H9 (cell line): Measurements from ENCODE around the gene ITGA8. TPM values are rescaled to one million over a fixed set of nuclear protein-coding genes. Genes with fewer than 3 reads are reported as not detected.

Source experiments
- DNase-seq: peaks from one replicate; pipeline ENCODE4 v3.0.0-alpha.2; 2017
- H2AFZ ChIP-seq: one replicate; pipeline ENCODE4 v1.6.1; 2013; ENCODE audit warnings: mild to moderate bottlenecking, low read length, control low read depth, moderate library complexity
- H2AK5ac ChIP-seq: 2 replicates; pipeline ENCODE4 v1.6.1; 2013; ENCODE audit warnings: low read length, control low read depth, mixed read lengths; ENCODE audit not compliant: insufficient read length
- H2BK120ac ChIP-seq: one replicate; pipeline ENCODE4 v1.6.1; 2013; ENCODE audit warnings: low read depth, mild to moderate bottlenecking, low read length, control low read depth, inconsistent platforms; ENCODE audit not compliant: poor library complexity, severe bottlenecking
- H2BK12ac ChIP-seq: 2 replicates; pipeline ENCODE4 v1.6.1; 2013; ENCODE audit warnings: low read length, control low read depth, mixed read lengths, low read depth; ENCODE audit not compliant: insufficient read length
- H2BK15ac ChIP-seq: 2 replicates; pipeline ENCODE4 v1.6.1; 2013; ENCODE audit warnings: low read depth, low read length, control low read depth
- H2BK20ac ChIP-seq: one replicate; pipeline ENCODE4 v1.6.1; 2013; ENCODE audit warnings: low read depth, mild to moderate bottlenecking, low read length, control low read depth, inconsistent platforms; ENCODE audit not compliant: poor library complexity, severe bottlenecking
- H2BK5ac ChIP-seq: 2 replicates; pipeline ENCODE4 v1.6.1; 2013; ENCODE audit warnings: low read length, control low read depth, mixed read lengths; ENCODE audit not compliant: insufficient read length
- H3K14ac ChIP-seq: 2 replicates; pipeline ENCODE4 v1.6.1; 2013; ENCODE audit warnings: low read length, control low read depth; ENCODE audit not compliant: insufficient read depth
- H3K18ac ChIP-seq: 2 replicates; pipeline ENCODE4 v1.6.1; 2013; ENCODE audit warnings: low read depth, mild to moderate bottlenecking, mixed read lengths, low read length, control low read depth; ENCODE audit not compliant: insufficient read length
- H3K23ac ChIP-seq: 2 replicates; pipeline ENCODE4 v1.6.1; 2013; ENCODE audit warnings: low read length, control low read depth, mixed read lengths, low read depth; ENCODE audit not compliant: insufficient read length
- H3K23me2 ChIP-seq: 2 replicates; pipeline ENCODE4 v1.6.1; 2013; ENCODE audit warnings: low read depth, mild to moderate bottlenecking, mixed read lengths, low read length, control low read depth; ENCODE audit not compliant: insufficient read length, poor library complexity, severe bottlenecking
- H3K27ac ChIP-seq: 2 replicates; pipeline ENCODE4 v1.5.1; 2013; ENCODE audit warnings: low read length, control low read depth, mixed read lengths, low read depth; ENCODE audit not compliant: insufficient read length
- H3K27me3 ChIP-seq: 2 replicates; pipeline ENCODE4 v1.6.1; 2013; ENCODE audit warnings: low read length, control low read depth, inconsistent platforms; ENCODE audit not compliant: insufficient read depth
- H3K4ac ChIP-seq: 2 replicates; pipeline ENCODE4 v1.6.1; 2013; ENCODE audit warnings: low read depth, mild to moderate bottlenecking, control low read depth, inconsistent platforms, low read length, moderate library complexity
- H3K4me1 ChIP-seq: 2 replicates; pipeline ENCODE4 v1.6.1; 2013; ENCODE audit warnings: low read length, control low read depth, inconsistent platforms; ENCODE audit not compliant: insufficient read depth
- H3K4me2 ChIP-seq: 2 replicates; pipeline ENCODE4 v1.6.1; 2013; ENCODE audit warnings: low read length, control low read depth, mixed read lengths; ENCODE audit not compliant: insufficient read length, insufficient read depth
- H3K56ac ChIP-seq: 2 replicates; pipeline ENCODE4 v1.6.1; 2013; ENCODE audit warnings: low read depth, mild to moderate bottlenecking, mixed read lengths, low read length, control low read depth; ENCODE audit not compliant: insufficient read length
- H3K79me1 ChIP-seq: 2 replicates; pipeline ENCODE4 v1.6.1; 2013; ENCODE audit warnings: low read depth, mild to moderate bottlenecking, moderate library complexity, low read length, control low read depth, inconsistent platforms; ENCODE audit not compliant: insufficient read depth, poor library complexity, severe bottlenecking
- H3K79me2 ChIP-seq: 2 replicates; pipeline ENCODE4 v1.6.1; 2013; ENCODE audit warnings: low read length, control low read depth, inconsistent platforms; ENCODE audit not compliant: insufficient read depth
- H3K9ac ChIP-seq: 2 replicates; pipeline ENCODE4 v1.6.1; 2013; ENCODE audit warnings: low read length, control low read depth, mixed read lengths; ENCODE audit not compliant: insufficient read length; ENCODE audit errors: extremely low read depth
- H3K9me3 ChIP-seq: one replicate; pipeline ENCODE4 v1.6.1; 2013; ENCODE audit warnings: low read depth, low read length, inconsistent platforms; ENCODE audit not compliant: control insufficient read depth
- H3T11ph ChIP-seq: one replicate; pipeline ENCODE4 v1.6.1; 2013; ENCODE audit warnings: mild to moderate bottlenecking, low read length, control low read depth, inconsistent platforms
- H4K20me1 ChIP-seq: one replicate; pipeline ENCODE4 v1.6.1; 2013; ENCODE audit not compliant: control insufficient read depth, insufficient read length, insufficient read depth
- H4K5ac ChIP-seq: 2 replicates; pipeline ENCODE4 v1.6.1; 2013; ENCODE audit warnings: low read depth, mild to moderate bottlenecking, mixed read lengths, low read length, control low read depth; ENCODE audit not compliant: insufficient read length
- H4K8ac ChIP-seq: replicated peaks from 2 replicates; pipeline ENCODE4 v1.6.1; 2013; ENCODE audit warnings: low read length, control low read depth, mixed read lengths, low read depth; ENCODE audit not compliant: insufficient read length
- H4K91ac ChIP-seq: 2 replicates; pipeline ENCODE4 v1.6.1; 2013; ENCODE audit warnings: low read depth, mild to moderate bottlenecking, moderate library complexity, mixed read lengths, low read length, control low read depth; ENCODE audit not compliant: insufficient read length
- H3K27ac Mint-ChIP-seq, 3 experiments: 2 replicates in 2 of 3; 3 replicates in 1 of 3; pipeline ENCODE4 v1.8.0; 2020 to 2021; ENCODE audit warnings: mixed read lengths in 3 of 3, mild to moderate bottlenecking in 1 of 3, moderate library complexity in 1 of 3
- H3K27me3 Mint-ChIP-seq: 2 replicates; pipeline ENCODE4 v1.8.0; 2021; ENCODE audit warnings: low read depth, mild to moderate bottlenecking, moderate library complexity, mixed read lengths
- H3K36me3 Mint-ChIP-seq, 3 experiments: 2 replicates in 2 of 3; 3 replicates in 1 of 3; pipeline ENCODE4 v1.8.0; 2020 to 2021; ENCODE audit warnings: low read depth in 3 of 3, mixed read lengths in 3 of 3; ENCODE audit not compliant: insufficient read depth in 1 of 3
- H3K4me1 Mint-ChIP-seq, 2 experiments: 2 replicates each; pipeline ENCODE4 v1.8.0; 2020; ENCODE audit warnings: mixed read lengths in 2 of 2
- H3K4me3 Mint-ChIP-seq, 2 experiments: 2 replicates in 1 of 2; 3 replicates in 1 of 2; pipeline ENCODE4 v1.8.0; 2020 to 2021; ENCODE audit warnings: mild to moderate bottlenecking in 2 of 2, mixed read lengths in 2 of 2, moderate library complexity in 1 of 2
- H3K9me3 Mint-ChIP-seq, 2 experiments: 2 replicates in 1 of 2; 3 replicates in 1 of 2; pipeline ENCODE4 v1.8.0; 2020; ENCODE audit warnings: mild to moderate bottlenecking in 2 of 2, mixed read lengths in 2 of 2, moderate library complexity in 1 of 2
- CTCF ChIP-seq: fragments of 200-600 bp; sonication (generic); conservative IDR thresholded peaks from 3 replicates; pipeline ENCODE4 v1.8.0; 2021; ENCODE audit warnings: antibody characterized with exemption, mild to moderate bottlenecking
- WGBS: extraction: QIAGEN DNeasy Blood & Tissue Kit; methylation state at CpG from one replicate; pipeline ENCODE4 v1.1.7; 2013; ENCODE audit warnings: missing lambda C conversion rate, low lambda C conversion rate, mixed read lengths; ENCODE audit not compliant: insufficient read length; ENCODE audit errors: extremely low coverage; 5-methylcytosine and 5-hydroxymethylcytosine counted together
- total RNA-seq: library from RNA; stranded (reverse); gene quantifications from 2 replicates; pipeline ENCODE4 v1.2.1, GENCODE V29; 2021

ITGA8 gene
- total RNA-seq, 1 experiment from 2014 or later, result not detected

- H3K79me2 ChIP-seq, result no peaks in the 10 kb centered on the region
- H3K14ac ChIP-seq, result no peak overlapping the region
- no peak overlapping the region for H3K4me2 ChIP-seq
- no peaks in the 10 kb centered on the region for H3K79me1 ChIP-seq
- Mint-ChIP-seq H3K27ac (no peak overlapping the region), H3K4me1 (peaks cover 7 to 11% of the 10 kb centered on the region in 2 experiments), H3K9me3 (no peaks in the 10 kb centered on the region; a peak in 1 of 5 replicates), H3K27me3 (peaks cover 97% of the 10 kb centered on the region), H3K4me3 (no peak overlapping the region), H3K36me3 (no peaks in the 10 kb centered on the region)
- WGBS, result no CpG with 5 or more reads among the region's 14 CpGs
- no peak overlapping the region for H2BK15ac ChIP-seq
- H3K27ac ChIP-seq, result no peak overlapping the region
- no peak overlapping the region for H4K5ac ChIP-seq
- H4K91ac ChIP-seq, result no peak overlapping the region
- H2AFZ ChIP-seq, result no peak overlapping the region
- H3K23me2 ChIP-seq, result no peaks in the 10 kb centered on the region
- TF ChIP-seq CTCF, result no peak
- no peak overlapping the region for H3T11ph ChIP-seq
- no peaks in the 10 kb centered on the region for H4K20me1 ChIP-seq
- H3K9me3 ChIP-seq, result no peaks in the 10 kb centered on the region
- H3K9ac ChIP-seq, result no peak overlapping the region
- H2BK20ac ChIP-seq, result no peak overlapping the region
- H3K4me1 ChIP-seq, result no peaks in the 10 kb centered on the region; the same call in 1 of the 2 replicates
- H3K4ac ChIP-seq, result no peak overlapping the region
- H4K8ac ChIP-seq, result no peak overlapping the region
- peaks cover 6% of the 10 kb centered on the region; the same call in 1 of the 2 replicates for H3K27me3 ChIP-seq
- H2BK5ac ChIP-seq, result no peak overlapping the region
- H3K56ac ChIP-seq, result no peak overlapping the region
- H2BK120ac ChIP-seq, result no peak overlapping the region
- H2AK5ac ChIP-seq, result no peak overlapping the region
- DNase-seq, result no peak
- H3K18ac ChIP-seq, result no peak overlapping the region
- no peak overlapping the region for H2BK12ac ChIP-seq
- no peak overlapping the region for H3K23ac ChIP-seq
Observed at GRCh38 chr10:15483215-15484075, 236.3 kb downstream of the ITGA8 start.
